Measurements from ENCODE around the gene MCTP2.

Gene MCTP2

DNA sequence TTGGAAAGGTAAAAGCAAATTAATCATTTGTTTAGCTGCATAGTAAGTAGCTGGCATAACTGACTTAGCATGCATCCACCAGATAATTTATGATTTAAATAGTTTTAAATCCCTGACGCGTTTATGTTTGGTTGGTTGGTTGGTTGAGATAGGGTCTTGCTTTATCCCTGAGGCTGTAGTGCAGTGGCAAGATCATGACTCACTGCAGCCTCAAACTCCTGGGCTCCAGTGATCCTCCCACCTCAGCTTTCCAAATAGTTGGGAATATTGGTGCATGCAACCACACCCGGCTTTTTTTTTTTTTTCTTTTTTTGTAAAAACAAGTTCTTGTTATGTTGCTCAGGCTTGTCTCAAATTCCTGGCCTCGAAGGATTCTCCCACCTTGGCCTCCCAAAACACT is 263.4 kb downstream of the MCTP2 start:
- H3K9ac ChIP-seq (ENCODE audit: low read length): no peak overlapping the region
- H3K9me3 ChIP-seq (ENCODE audit: insufficient read depth, low read length): no peaks in the 10 kb centered on the region
- H3K9me2 ChIP-seq (replicated peaks; ENCODE audit: insufficient read depth, low read length): no peaks in the 10 kb centered on the region
- H3K36me3 ChIP-seq (ENCODE audit: low read length): no peaks in the 10 kb centered on the region
- H3K79me2 ChIP-seq (ENCODE audit: insufficient read depth, low read length): no peaks in the 10 kb centered on the region
- no peak overlapping the region for H3K4me2 ChIP-seq (ENCODE audit: low read depth, low read length, poor library complexity, severe bottlenecking)
- no peaks in the 10 kb centered on the region for H4K20me1 ChIP-seq (ENCODE audit: low read depth, low read length)
- no peaks in the 10 kb centered on the region for H3K27me3 ChIP-seq (ENCODE audit: low read length)
- H3K4me3 ChIP-seq (ENCODE audit: insufficient read depth, low read length, poor library complexity, severe bottlenecking): no peak overlapping the region
- H3F3A ChIP-seq (ENCODE audit: insufficient read depth): no peaks in the 10 kb centered on the region
- no peak overlapping the region for H3K27ac ChIP-seq (ENCODE audit: low read depth, low read length)
- no peak overlapping the region for H2AFZ ChIP-seq (ENCODE audit: low read depth, low read length, severe bottlenecking)
- TF ChIP-seq, protein P1, sequence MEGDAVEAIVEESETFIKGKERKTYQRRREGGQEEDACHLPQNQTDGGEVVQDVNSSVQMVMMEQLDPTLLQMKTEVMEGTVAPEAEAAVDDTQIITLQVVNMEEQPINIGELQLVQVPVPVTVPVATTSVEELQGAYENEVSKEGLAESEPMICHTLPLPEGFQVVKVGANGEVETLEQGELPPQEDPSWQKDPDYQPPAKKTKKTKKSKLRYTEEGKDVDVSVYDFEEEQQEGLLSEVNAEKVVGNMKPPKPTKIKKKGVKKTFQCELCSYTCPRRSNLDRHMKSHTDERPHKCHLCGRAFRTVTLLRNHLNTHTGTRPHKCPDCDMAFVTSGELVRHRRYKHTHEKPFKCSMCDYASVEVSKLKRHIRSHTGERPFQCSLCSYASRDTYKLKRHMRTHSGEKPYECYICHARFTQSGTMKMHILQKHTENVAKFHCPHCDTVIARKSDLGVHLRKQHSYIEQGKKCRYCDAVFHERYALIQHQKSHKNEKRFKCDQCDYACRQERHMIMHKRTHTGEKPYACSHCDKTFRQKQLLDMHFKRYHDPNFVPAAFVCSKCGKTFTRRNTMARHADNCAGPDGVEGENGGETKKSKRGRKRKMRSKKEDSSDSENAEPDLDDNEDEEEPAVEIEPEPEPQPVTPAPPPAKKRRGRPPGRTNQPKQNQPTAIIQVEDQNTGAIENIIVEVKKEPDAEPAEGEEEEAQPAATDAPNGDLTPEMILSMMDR (IDR thresholded peaks at IDR 0.05; ENCODE audit: insufficient read depth, low read length, poor library complexity, severe bottlenecking): no peak
- TF ChIP-seq EZH2phosphoT487 (conservative IDR thresholded peaks at IDR 0.05; ENCODE audit: low read length): no peak

DNA sequence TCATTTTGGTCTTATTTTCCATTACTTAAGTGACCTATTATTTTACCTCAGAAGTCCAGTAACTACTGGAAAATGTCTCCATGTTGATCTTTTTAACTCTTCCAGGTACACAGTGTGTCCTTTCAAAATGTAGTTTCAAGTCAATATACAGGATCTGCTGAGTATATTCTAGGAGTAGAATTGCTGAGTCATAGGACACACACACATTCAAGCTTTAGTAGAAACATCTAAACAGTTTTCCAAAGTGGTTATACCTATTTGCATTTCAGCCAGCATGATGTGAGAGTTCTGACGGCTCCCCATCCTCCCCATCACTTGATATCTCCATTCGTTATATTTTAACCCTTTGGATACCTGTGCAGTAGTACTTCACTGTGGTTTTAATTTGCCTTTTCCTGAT is 271.9 kb downstream of the MCTP2 start:
- Histone ChIP-seq H3K4me2 (ENCODE audit: low read depth, low read length, poor library complexity, severe bottlenecking) (no peak overlapping the region), H3K9me3 (ENCODE audit: insufficient read depth, low read length) (no peaks in the 10 kb centered on the region), H4K20me1 (ENCODE audit: low read depth, low read length) (no peaks in the 10 kb centered on the region), H3K27me3 (ENCODE audit: low read length) (no peaks in the 10 kb centered on the region), H3K4me3 (ENCODE audit: insufficient read depth, low read length, poor library complexity, severe bottlenecking) (no peak overlapping the region), H3K9me2 (replicated peaks; ENCODE audit: insufficient read depth, low read length) (no peaks in the 10 kb centered on the region), H3K79me2 (ENCODE audit: insufficient read depth, low read length) (no peaks in the 10 kb centered on the region), H2AFZ (ENCODE audit: low read depth, low read length, severe bottlenecking) (no peak overlapping the region), H3K36me3 (ENCODE audit: low read length) (no peaks in the 10 kb centered on the region), H3K9ac (ENCODE audit: low read length) (no peak overlapping the region), H3K27ac (ENCODE audit: low read depth, low read length) (no peak overlapping the region), H3F3A (ENCODE audit: insufficient read depth) (no peaks in the 10 kb centered on the region)
- TF ChIP-seq EZH2phosphoT487 (conservative IDR thresholded peaks at IDR 0.05; ENCODE audit: low read length): no peak
- TF ChIP-seq, protein P1 (IDR thresholded peaks at IDR 0.05; ENCODE audit: insufficient read depth, low read length, poor library complexity, severe bottlenecking): no peak

DNA sequence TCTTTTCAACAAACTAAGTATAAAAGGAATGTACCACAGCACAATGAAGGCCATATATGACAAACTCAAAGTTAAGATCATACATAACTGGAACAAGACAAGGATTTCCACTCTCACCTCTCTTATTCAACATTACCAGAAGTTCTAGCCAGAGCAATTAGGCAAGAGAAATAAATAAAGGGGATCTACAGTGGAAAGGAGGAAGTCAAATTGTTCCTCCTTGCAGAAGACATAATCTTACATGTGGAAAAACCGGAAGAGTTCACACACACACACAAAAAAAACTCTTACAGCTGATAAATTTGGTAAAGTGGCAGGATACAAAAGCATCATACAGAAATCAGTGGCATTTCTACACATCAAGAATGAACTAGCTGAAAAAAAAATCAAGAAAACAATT is 277.9 kb downstream of the MCTP2 start:
- Histone ChIP-seq H3K36me3 (ENCODE audit: low read length) (no peaks in the 10 kb centered on the region), H3K4me3 (ENCODE audit: insufficient read depth, low read length, poor library complexity, severe bottlenecking) (no peak overlapping the region), H3K4me2 (ENCODE audit: low read depth, low read length, poor library complexity, severe bottlenecking) (no peak overlapping the region), H3K79me2 (ENCODE audit: insufficient read depth, low read length) (no peaks in the 10 kb centered on the region), H3K9me2 (replicated peaks; ENCODE audit: insufficient read depth, low read length) (no peaks in the 10 kb centered on the region), H2AFZ (ENCODE audit: low read depth, low read length, severe bottlenecking) (no peak overlapping the region), H3K27ac (ENCODE audit: low read depth, low read length) (no peak overlapping the region), H3K27me3 (ENCODE audit: low read length) (no peaks in the 10 kb centered on the region), H3K9ac (ENCODE audit: low read length) (no peak overlapping the region), H4K20me1 (ENCODE audit: low read depth, low read length) (no peaks in the 10 kb centered on the region), H3K9me3 (ENCODE audit: insufficient read depth, low read length) (no peaks in the 10 kb centered on the region), H3F3A (ENCODE audit: insufficient read depth) (no peaks in the 10 kb centered on the region)
- TF ChIP-seq, protein P1 (IDR thresholded peaks at IDR 0.05; ENCODE audit: insufficient read depth, low read length, poor library complexity, severe bottlenecking): no peak
- TF ChIP-seq EZH2phosphoT487 (conservative IDR thresholded peaks at IDR 0.05; ENCODE audit: low read length): no peak
